Stimulated activated CD8-positive, alpha-beta memory T cell treated with anti-CD3 and anti-CD28 coated beads, Interleukin-12 subunit alpha, Interleukin-12 subunit beta, amount 100 ng/mL, for 24 hours (primary cell): ENCODE results near the gene LRRK1.

Experiments
- DNase-seq: peaks from one replicate; pipeline ENCODE4 v3.0.0-alpha.2; 2020; ENCODE audit errors: extremely low read depth

The LRRK1 gene

GRCh38 chr15:101112336-101113113, 193.4 kb downstream of the LRRK1 start:
- no peak for DNase-seq

- DNase-seq = no peak
These were observed 194.2 kb downstream of the LRRK1 start for GRCh38 chr15:101113114-101114005.

- DNase-seq = no peak
These were observed 195.0 kb downstream of the LRRK1 start for GRCh38 chr15:101114166-101114565.

GRCh38 chr15:101114610-101115009, 195.5 kb downstream of the LRRK1 start:
- no peak for DNase-seq

- DNase-seq = no peak
These were observed 196.2 kb downstream of the LRRK1 start for GRCh38 chr15:101115393-101115785.

GRCh38 chr15:101115786-101116680, 196.9 kb downstream of the LRRK1 start:
- DNase-seq = no peak

- no peak for DNase-seq
These were observed 197.5 kb downstream of the LRRK1 start for GRCh38 chr15:101116681-101116976.

- DNase-seq = no peak
These were observed 199.0 kb downstream of the LRRK1 start for GRCh38 chr15:101118116-101118515.

- DNase-seq = no peak
These were observed 199.5 kb downstream of the LRRK1 start for GRCh38 chr15:101118615-101119014.

GRCh38 chr15:101119181-101119580, 200.0 kb downstream of the LRRK1 start:
- DNase-seq = no peak
